Fibroblast of the aortic adventitia (primary cell): ENCODE measurements around the gene SLX4IP. TPM values are rescaled to one million over a fixed set of nuclear protein-coding genes. Genes with fewer than 3 reads are reported as not detected.

Experiments used
- DNase-seq: peaks from one replicate; pipeline ENCODE4 v3.0.0-alpha.2; 2010; ENCODE audit warnings: low read depth
- H3K4me3 ChIP-seq: 2 replicates; pipeline ENCODE4 v1.5.1; 2011; ENCODE audit warnings: low read depth, mild to moderate bottlenecking, control low read depth, low read length, moderate library complexity
- total RNA-seq: library from RNA; depleted of rRNA; stranded (reverse); fragments of >200 nt; gene quantifications from 2 replicates; pipeline ENCODE4 v1.2.3, GENCODE V29; 2012; ENCODE audit warnings: low replicate concordance
- TF ChIP-seq, protein P1 (sequence below): IDR thresholded peaks from 2 replicates; pipeline ENCODE4 v1.5.1; 2011; ENCODE audit warnings: mild to moderate bottlenecking, low read length, control low read depth, inconsistent platforms; ENCODE audit not compliant: insufficient read depth

Gene SLX4IP
- total RNA-seq, 1 donor, result 7.0 TPM

GRCh38 chr20:10632721-10633509 lies 197.8 kb downstream of the SLX4IP start:
- no peak overlapping the region for H3K4me3 ChIP-seq

DNA sequence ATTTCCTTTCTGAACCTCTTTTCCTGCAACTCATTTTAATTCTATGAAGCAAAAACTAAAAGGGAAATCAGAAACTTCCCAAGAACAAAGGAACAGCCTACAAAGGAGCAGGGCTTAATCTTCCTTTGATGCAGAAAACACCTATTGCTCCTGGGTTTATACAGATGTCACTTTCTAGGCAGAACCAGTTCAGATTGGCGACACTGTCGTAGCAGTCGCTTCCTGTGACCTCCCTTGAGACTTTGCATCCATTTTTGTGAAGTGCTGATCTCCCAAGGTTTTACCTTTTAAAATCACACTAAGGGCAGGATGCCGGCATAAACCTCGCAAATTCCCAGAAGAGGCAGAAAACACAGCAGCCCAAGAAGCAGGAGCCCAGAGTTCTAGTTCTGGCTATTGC lies 198.6 kb downstream of the SLX4IP start:
- no peak overlapping the region for H3K4me3 ChIP-seq
- TF ChIP-seq, protein P1, sequence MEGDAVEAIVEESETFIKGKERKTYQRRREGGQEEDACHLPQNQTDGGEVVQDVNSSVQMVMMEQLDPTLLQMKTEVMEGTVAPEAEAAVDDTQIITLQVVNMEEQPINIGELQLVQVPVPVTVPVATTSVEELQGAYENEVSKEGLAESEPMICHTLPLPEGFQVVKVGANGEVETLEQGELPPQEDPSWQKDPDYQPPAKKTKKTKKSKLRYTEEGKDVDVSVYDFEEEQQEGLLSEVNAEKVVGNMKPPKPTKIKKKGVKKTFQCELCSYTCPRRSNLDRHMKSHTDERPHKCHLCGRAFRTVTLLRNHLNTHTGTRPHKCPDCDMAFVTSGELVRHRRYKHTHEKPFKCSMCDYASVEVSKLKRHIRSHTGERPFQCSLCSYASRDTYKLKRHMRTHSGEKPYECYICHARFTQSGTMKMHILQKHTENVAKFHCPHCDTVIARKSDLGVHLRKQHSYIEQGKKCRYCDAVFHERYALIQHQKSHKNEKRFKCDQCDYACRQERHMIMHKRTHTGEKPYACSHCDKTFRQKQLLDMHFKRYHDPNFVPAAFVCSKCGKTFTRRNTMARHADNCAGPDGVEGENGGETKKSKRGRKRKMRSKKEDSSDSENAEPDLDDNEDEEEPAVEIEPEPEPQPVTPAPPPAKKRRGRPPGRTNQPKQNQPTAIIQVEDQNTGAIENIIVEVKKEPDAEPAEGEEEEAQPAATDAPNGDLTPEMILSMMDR, result no peak
- DNase-seq, result no peak

More at GRCh38 chr20:10632721-10633509, 197.8 kb downstream of the SLX4IP start:
- no peak for DNase-seq
- TF ChIP-seq, protein P1, result no peak

DNA sequence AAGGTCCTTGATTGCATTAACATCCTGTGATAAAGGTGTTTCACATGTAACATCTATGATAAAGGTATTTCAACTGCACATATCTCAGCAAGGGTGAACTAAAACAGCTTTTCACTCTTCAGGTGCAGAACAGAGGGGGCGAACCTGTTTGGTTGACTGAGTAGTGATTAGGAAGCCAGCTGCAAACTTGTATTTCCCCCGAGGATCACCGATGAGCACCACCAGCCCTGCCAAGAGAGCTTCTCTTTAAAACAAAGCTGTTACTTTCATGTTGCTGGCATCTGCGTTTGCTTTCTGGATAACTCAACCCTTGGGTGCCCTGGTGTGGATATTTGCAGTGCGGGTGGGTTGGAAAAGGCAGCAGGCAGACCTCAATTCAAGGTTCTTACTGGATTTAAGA lies 199.1 kb downstream of the SLX4IP start:
- TF ChIP-seq, protein P1, result no peak

GRCh38 chr20:10634683-10635411 lies 199.7 kb downstream of the SLX4IP start:
- TF ChIP-seq, protein P1, result no peak
- no peak overlapping the region for H3K4me3 ChIP-seq
- DNase-seq, result peak; percentile 76

More for the DNA sequence above, 199.1 kb downstream of the SLX4IP start:
- no peak for DNase-seq
- no peak overlapping the region for H3K4me3 ChIP-seq

DNA sequence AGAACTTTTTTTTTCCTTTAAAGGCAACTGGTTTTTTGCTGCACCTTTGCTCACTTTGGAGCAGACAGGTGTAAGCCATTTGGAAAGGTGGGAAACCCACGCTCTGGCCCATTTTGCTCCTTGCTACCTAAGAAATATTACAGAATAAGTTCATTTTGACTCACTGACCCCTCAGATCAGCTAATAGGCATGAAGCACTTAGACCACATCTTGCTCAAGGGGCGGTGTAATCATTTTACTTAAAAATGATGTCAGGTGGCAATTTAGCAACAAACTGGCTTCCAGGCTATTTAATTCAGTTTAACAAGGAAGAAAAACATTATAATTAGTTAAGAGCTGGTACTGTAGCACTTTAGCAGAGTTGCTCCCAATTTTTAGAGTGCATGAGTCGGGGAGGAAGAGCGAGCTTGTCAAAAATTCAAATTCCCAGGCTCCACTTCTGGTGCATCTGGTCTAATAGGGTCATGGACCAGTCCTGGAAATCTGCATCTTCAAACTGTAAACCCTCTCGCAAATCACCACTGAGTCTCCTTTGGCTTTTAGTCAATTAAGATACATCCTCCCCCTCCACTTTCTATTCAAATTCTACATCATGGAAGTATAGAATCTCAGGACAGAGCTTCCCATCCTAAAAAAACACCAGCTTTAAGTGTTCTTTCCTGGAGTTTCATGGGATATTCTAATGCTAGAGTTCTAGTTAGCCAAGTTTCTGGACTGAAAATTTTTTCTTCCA lies 200.5 kb downstream of the SLX4IP start:
- DNase-seq, result no peak
- no peak overlapping the region for H3K4me3 ChIP-seq
- TF ChIP-seq, protein P1, result no peak

DNA sequence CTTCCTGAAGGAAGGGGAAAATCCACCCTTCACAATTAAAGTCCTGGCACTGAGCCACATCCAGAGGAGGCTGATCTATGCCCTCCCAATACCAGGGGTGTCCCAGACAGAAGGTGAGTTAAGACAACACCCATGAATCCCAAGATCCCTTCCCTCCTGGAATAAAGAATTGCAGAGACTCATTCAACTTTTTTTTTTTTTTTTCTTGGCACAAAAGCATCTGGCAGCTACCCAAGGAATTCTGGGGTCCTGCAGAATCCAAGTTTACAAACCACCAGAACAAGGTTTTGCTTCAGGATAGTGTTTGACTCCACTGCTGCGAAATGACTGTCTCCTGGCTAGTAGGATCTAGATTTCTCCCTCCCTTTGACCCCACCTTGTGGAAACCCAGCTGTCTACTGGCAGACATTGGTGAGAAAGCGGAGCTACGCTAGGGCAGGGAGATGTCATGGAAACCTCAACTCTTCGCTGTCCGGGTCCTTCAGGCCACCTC lies 201.3 kb downstream of the SLX4IP start:
- TF ChIP-seq, protein P1, result peak; percentile 15

More for the DNA sequence above, 201.3 kb downstream of the SLX4IP start:
- peak; percentile 92 for DNase-seq
- H3K4me3 ChIP-seq, result no peak overlapping the region
